GM19455 (cell line): Measurements from ENCODE around the gene EDN1.

Source experiments
- ATAC-seq: cut with Tn5 transposase; IDR thresholded peaks from one replicate; pipeline ENCODE4 v1.9.1; 2021; ENCODE audit not compliant: unreplicated experiment

EDN1 gene

GRCh38 chr6:12269110-12269509, 21.1 kb upstream of the EDN1 start:
- no peak for ATAC-seq

- ATAC-seq: no peak
Measured at GRCh38 chr6:12270551-12271230, 19.5 kb upstream of the EDN1 start.

GRCh38 chr6:12271594-12271993, 18.6 kb upstream of the EDN1 start:
- ATAC-seq: no peak

- ATAC-seq: no peak
Measured at GRCh38 chr6:12271997-12272396, 18.2 kb upstream of the EDN1 start.

- no peak for ATAC-seq
Measured at GRCh38 chr6:12275107-12275506, 15.1 kb upstream of the EDN1 start.

- no peak for ATAC-seq
Measured at GRCh38 chr6:12276930-12277315, 13.2 kb upstream of the EDN1 start.

- ATAC-seq: no peak
Measured at GRCh38 chr6:12277386-12277785, 12.8 kb upstream of the EDN1 start.

- ATAC-seq: no peak
Measured at GRCh38 chr6:12278915-12279314, 11.2 kb upstream of the EDN1 start.

GRCh38 chr6:12279322-12280091, 10.7 kb upstream of the EDN1 start:
- no peak for ATAC-seq

- ATAC-seq: no peak
Measured at GRCh38 chr6:12280458-12280857, 9.7 kb upstream of the EDN1 start.

- ATAC-seq: no peak
Measured at GRCh38 chr6:12280902-12281301, 9.3 kb upstream of the EDN1 start.

GRCh38 chr6:12283904-12284303, 6.3 kb upstream of the EDN1 start:
- no peak for ATAC-seq

- ATAC-seq: no peak
Measured at GRCh38 chr6:12286373-12287110, 3.6 kb upstream of the EDN1 start.

GRCh38 chr6:12288211-12288618, 1.9 kb upstream of the EDN1 start:
- ATAC-seq: no peak

GRCh38 chr6:12288914-12289313, 1.2 kb upstream of the EDN1 start:
- no peak for ATAC-seq

GRCh38 chr6:12289365-12289919, 719 bp upstream of the EDN1 start:
- ATAC-seq: no peak

- ATAC-seq: no peak
Measured at GRCh38 chr6:12291071-12291838, 1.1 kb downstream of the EDN1 start.

- ATAC-seq: no peak
Measured at GRCh38 chr6:12291839-12292604, 1.9 kb downstream of the EDN1 start.

GRCh38 chr6:12293235-12293930, 3.2 kb downstream of the EDN1 start:
- no peak for ATAC-seq
